HG03575 (cell line): ENCODE data around the gene PRDM16.
"Not testable (repeated sequence)": the region's sequence is repeated elsewhere in the genome, so short reads cannot be mapped to it uniquely, and the experiment has no call there.

ENCODE experiments used
- ATAC-seq: cut with Tn5 transposase; IDR thresholded peaks from one replicate; pipeline ENCODE4 v1.9.1; 2021; ENCODE audit not compliant: unreplicated experiment, insufficient number of reproducible peaks, low FRiP score; ENCODE audit errors: extremely low read depth

PRDM16 gene

GRCh38 chr1:3165189-3165588 lies 96.2 kb downstream of the PRDM16 start:
- ATAC-seq = not testable (repeated sequence)

GRCh38 chr1:3166206-3166918 lies 97.4 kb downstream of the PRDM16 start:
- no peak for ATAC-seq

GRCh38 chr1:3167255-3167654 lies 98.3 kb downstream of the PRDM16 start:
- no peak for ATAC-seq

GRCh38 chr1:3168678-3169077 lies 99.7 kb downstream of the PRDM16 start:
- no peak for ATAC-seq

- no peak for ATAC-seq
Measured at GRCh38 chr1:3169665-3170356, 100.8 kb downstream of the PRDM16 start.

GRCh38 chr1:3170561-3171453 lies 101.8 kb downstream of the PRDM16 start:
- no peak for ATAC-seq

- no peak for ATAC-seq
Measured at GRCh38 chr1:3171761-3172160, 102.8 kb downstream of the PRDM16 start.

- no peak for ATAC-seq
Measured at GRCh38 chr1:3172431-3173380, 103.7 kb downstream of the PRDM16 start.

GRCh38 chr1:3173381-3173980 lies 104.5 kb downstream of the PRDM16 start:
- ATAC-seq = no peak

GRCh38 chr1:3174487-3175247 lies 105.7 kb downstream of the PRDM16 start:
- no peak for ATAC-seq

- ATAC-seq = no peak
Measured at GRCh38 chr1:3175486-3175885, 106.5 kb downstream of the PRDM16 start.

- ATAC-seq = no peak
Measured at GRCh38 chr1:3176028-3176427, 107.0 kb downstream of the PRDM16 start.

GRCh38 chr1:3176820-3177219 lies 107.8 kb downstream of the PRDM16 start:
- ATAC-seq = no peak

- no peak for ATAC-seq
Measured at GRCh38 chr1:3178279-3178678, 109.3 kb downstream of the PRDM16 start.

- ATAC-seq = no peak
Measured at GRCh38 chr1:3179471-3179870, 110.5 kb downstream of the PRDM16 start.

- ATAC-seq = no peak
Measured at GRCh38 chr1:3180915-3181314, 111.9 kb downstream of the PRDM16 start.

- no peak for ATAC-seq
Measured at GRCh38 chr1:3181956-3182355, 113.0 kb downstream of the PRDM16 start.

GRCh38 chr1:3183411-3183810 lies 114.4 kb downstream of the PRDM16 start:
- ATAC-seq = no peak
